ENCODE results near the gene LCTL.

The LCTL gene

GRCh38 chr15:66569461-66570137, 3.8 kb upstream of the LCTL start:
- TF ChIP-seq CTCF (IDR thresholded peaks at IDR 0.05; ENCODE audit: control extremely low read depth, extremely low read depth, low read depth, missing control alignments): no peak
- ChIA-PET CTCF (no interaction called here), POLR2A (no interaction called here)
- DNase-seq (ENCODE audit: extremely low spot score): no peak

GRCh38 chr15:66567897-66568296, 2.1 kb upstream of the LCTL start:
- no peak for DNase-seq (ENCODE audit: extremely low spot score)
- ChIA-PET POLR2A (no interaction called here), CTCF (interaction anchor here (1.0 to 1.4 kb wide), 2 partner anchors 8 to 284 kb away, joined by 4 read pairs; no protein-coding TSS in a partner anchor)
- no peak for TF ChIP-seq CTCF (IDR thresholded peaks at IDR 0.05; ENCODE audit: control extremely low read depth, extremely low read depth, low read depth, missing control alignments)

GRCh38 chr15:66566963-66567531, 1.2 kb upstream of the LCTL start:
- CTCF ChIA-PET: interaction anchor here (0.9 to 1.7 kb wide), 7 partner anchors 8 to 285 kb away, joined by 3 to 7 read pairs (median 4); no protein-coding TSS in a partner anchor
- POLR2A ChIA-PET: no interaction called here
- peak; percentile 68 for TF ChIP-seq CTCF (IDR thresholded peaks at IDR 0.05; ENCODE audit: control extremely low read depth, extremely low read depth, low read depth, missing control alignments)
- peak; percentile 85 for DNase-seq (ENCODE audit: extremely low spot score)

GRCh38 chr15:66565141-66565641, 607 bp downstream of the LCTL start:
- ChIA-PET CTCF (interaction anchor here (0.8 to 1.5 kb wide), 5 partner anchors 10 to 504 kb away, joined by 3 to 10 read pairs (median 3); no protein-coding TSS in a partner anchor), POLR2A (no interaction called here)
- DNase-seq (ENCODE audit: extremely low spot score): no peak
- no peak for TF ChIP-seq CTCF (IDR thresholded peaks at IDR 0.05; ENCODE audit: control extremely low read depth, extremely low read depth, low read depth, missing control alignments)

GRCh38 chr15:66564136-66565041, 1.4 kb downstream of the LCTL start:
- CTCF ChIA-PET: interaction anchor here (0.8 kb wide), 1 partner anchor 503 kb away, joined by 3 read pairs; no protein-coding TSS in a partner anchor
- POLR2A ChIA-PET: no interaction called here
- DNase-seq (ENCODE audit: extremely low spot score): no peak
- no peak for TF ChIP-seq CTCF (IDR thresholded peaks at IDR 0.05; ENCODE audit: control extremely low read depth, extremely low read depth, low read depth, missing control alignments)

- TF ChIP-seq CTCF (IDR thresholded peaks at IDR 0.05; ENCODE audit: control extremely low read depth, extremely low read depth, low read depth, missing control alignments): no peak
- DNase-seq (ENCODE audit: extremely low spot score): no peak
- CTCF ChIA-PET: no interaction called here
- POLR2A ChIA-PET: no interaction called here
Observed at GRCh38 chr15:66563566-66564110, 2.2 kb downstream of the LCTL start.

All from GM10248 (cell line).